ENCODE measurements around the gene ZMAT1. TPM values are rescaled to one million over a fixed set of nuclear protein-coding genes. Genes with fewer than 3 reads are reported as not detected.

Gene ZMAT1
- total and polyA plus RNA-seq, 2 of the 4 experiments (the other 2 are of a cell fraction) = 0.03 TPM; not detected in 1

DNA sequence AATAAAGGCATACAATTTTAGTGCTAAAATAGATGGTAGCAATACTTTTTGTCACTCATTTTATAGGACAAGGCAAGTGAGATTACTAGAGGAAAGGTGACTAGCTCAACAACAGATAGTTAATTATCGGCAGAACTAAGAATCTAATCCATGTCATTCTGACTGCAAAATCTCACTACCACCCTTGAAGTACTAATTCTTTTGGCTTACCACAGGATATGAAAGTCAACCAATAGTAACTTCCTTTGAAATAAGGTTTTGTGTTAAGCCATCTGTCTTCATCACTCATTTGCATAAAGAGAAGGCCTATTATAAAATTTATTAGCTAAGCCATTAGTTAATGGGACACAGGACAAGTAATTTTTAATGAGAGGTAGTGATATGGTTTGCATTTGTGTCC, 25.3 kb upstream of the ZMAT1 start:
- no peak overlapping the region for H3K9ac ChIP-seq (ENCODE audit: low read depth, low read length)
- H3K36me3 ChIP-seq (ENCODE audit: control insufficient read depth, insufficient read depth, low read length) = no peaks in the 10 kb centered on the region
- intact Hi-C loops (cut with micrococcal nuclease) (no loop called here), in situ Hi-C loops (cut with MboI; ENCODE audit: low sequenced_read_pairs) (no loop called here), dilution Hi-C loops (cut with HindIII; ENCODE audit: low sequenced_read_pairs, unreplicated experiment) (no loop called here)
- no peaks in the 10 kb centered on the region for H3K4me1 ChIP-seq (ENCODE audit: control insufficient read depth, insufficient read depth, low read length)
- no peak overlapping the region for H3K23ac ChIP-seq (ENCODE audit: low read depth, low read length)
- no peaks in the 10 kb centered on the region for H3K9me1 ChIP-seq (ENCODE audit: insufficient read depth, low read length)
- no peak for DNase-seq
- no TSS peak for BruUV-seq (replicated peaks)
- H2AK9ac ChIP-seq (replicated peaks; ENCODE audit: low read depth, low read length, poor library complexity) = no peak overlapping the region
- H3K27me3 ChIP-seq (ENCODE audit: control insufficient read depth, insufficient read depth, low read length) = no peaks in the 10 kb centered on the region
- TF ChIP-seq CEBPB (IDR thresholded peaks at IDR 0.05; ENCODE audit: low read depth, low read length) (no peak), CHD1 (IDR thresholded peaks at IDR 0.05; ENCODE audit: low read depth, low read length) (no peak), RFX5 (IDR thresholded peaks at IDR 0.05; ENCODE audit: low read depth, low read length) (no peak), MXI1 (IDR thresholded peaks at IDR 0.05; ENCODE audit: borderline replicate concordance, low read depth, low read length) (no peak), FOS (IDR thresholded peaks at IDR 0.05; ENCODE audit: low read depth, low read length) (no peak), MAFK (IDR thresholded peaks at IDR 0.05; ENCODE audit: low read depth, low read length) (no peak), POLR2A (IDR thresholded peaks at IDR 0.05; ENCODE audit: low read depth, low read length) (no peak), NFE2L2 (IDR thresholded peaks at IDR 0.05; ENCODE audit: low read depth, low read length) (no peak)
- TF ChIP-seq, protein P1, sequence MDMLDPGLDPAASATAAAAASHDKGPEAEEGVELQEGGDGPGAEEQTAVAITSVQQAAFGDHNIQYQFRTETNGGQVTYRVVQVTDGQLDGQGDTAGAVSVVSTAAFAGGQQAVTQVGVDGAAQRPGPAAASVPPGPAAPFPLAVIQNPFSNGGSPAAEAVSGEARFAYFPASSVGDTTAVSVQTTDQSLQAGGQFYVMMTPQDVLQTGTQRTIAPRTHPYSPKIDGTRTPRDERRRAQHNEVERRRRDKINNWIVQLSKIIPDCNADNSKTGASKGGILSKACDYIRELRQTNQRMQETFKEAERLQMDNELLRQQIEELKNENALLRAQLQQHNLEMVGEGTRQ (IDR thresholded peaks at IDR 0.05; ENCODE audit: low read depth, low read length) = no peak
- H2AK5ac ChIP-seq (ENCODE audit: low read depth, low read length) = no peak overlapping the region
- no peaks in the 10 kb centered on the region for H4K20me1 ChIP-seq (ENCODE audit: insufficient read depth, low read length)
- no peak overlapping the region for H3K18ac ChIP-seq (ENCODE audit: low read depth, low read length)
- H3K4me3 ChIP-seq (ENCODE audit: insufficient read depth, low read depth, low read length) = no peak overlapping the region
- no peak overlapping the region for H2BK15ac ChIP-seq (ENCODE audit: low read depth, low read length)
- no peak overlapping the region for H3K56ac ChIP-seq (ENCODE audit: extremely low read depth, insufficient read depth, low read length)
- H3K4me2 ChIP-seq (ENCODE audit: low read depth, low read length) = no peak overlapping the region
- H2BK5ac ChIP-seq (ENCODE audit: low read depth, low read length, poor library complexity, severe bottlenecking) = no peak overlapping the region
- no peaks in the 10 kb centered on the region for H3K9me3 ChIP-seq (ENCODE audit: control insufficient read depth, insufficient read depth, low read length)
- no peak overlapping the region for H3K27ac ChIP-seq (ENCODE audit: insufficient read depth, low read length)
- H3K14ac ChIP-seq (replicated peaks; ENCODE audit: low read depth, low read length) = no peak overlapping the region
- no peak overlapping the region for H4K91ac ChIP-seq (ENCODE audit: insufficient read depth, low read depth, low read length)
- ATAC-seq (ENCODE audit: low read depth) = no peak
- H3K79me1 ChIP-seq (ENCODE audit: low read depth in 1 of 2, low read length in 2 of 2) = no peaks in the 10 kb centered on the region
- no peak overlapping the region for H2BK120ac ChIP-seq (ENCODE audit: low read depth, low read length)
- no peak overlapping the region for H4K5ac ChIP-seq (ENCODE audit: low read depth, low read length)
- H4K8ac ChIP-seq (ENCODE audit: low read depth in 2 of 2, low read length in 2 of 2) = no peak overlapping the region
- no peak overlapping the region for H2AFZ ChIP-seq (replicated peaks; ENCODE audit: low read length, poor library complexity)
- no peak overlapping the region for H2BK20ac ChIP-seq (ENCODE audit: low read depth, low read length)
- CTCF ChIA-PET = no interaction called here
- WGBS, 2 experiments (ENCODE audit: extremely low coverage in 2 of 2, insufficient read length in 1 of 2) = no CpG with 5 or more reads among the region's 1 CpG
- no peak overlapping the region for H3K4ac ChIP-seq (ENCODE audit: low read depth, low read length)
- POLR2A ChIA-PET (ENCODE audit: unreplicated experiment) = no interaction called here
